Bronchial epithelial cell (primary cell): ENCODE measurements around the gene LARP6. TPM values are rescaled to one million over a fixed set of nuclear protein-coding genes. Genes with fewer than 3 reads are reported as not detected.

Source experiments
- DNase-seq: peaks from one replicate; pipeline ENCODE4 v3.0.0-alpha.2; 2010; ENCODE audit warnings: low read depth
- FAIRE-seq: peaks from 2 replicates; lab custom pipeline; 2011; peaks lifted over from hg19 to GRCh38; lab: Jason Lieb, UNC
- H3K27me3 ChIP-seq: 2 replicates; pipeline ENCODE4 v1.5.1; 2011; ENCODE audit warnings: low read length; ENCODE audit not compliant: control insufficient read depth, insufficient read depth
- H3K36me3 ChIP-seq: 2 replicates; pipeline ENCODE4 v1.5.1; 2011; ENCODE audit warnings: low read length; ENCODE audit not compliant: control insufficient read depth, insufficient read depth
- H3K4me3 ChIP-seq: 2 replicates; pipeline ENCODE4 v1.5.1; 2011; ENCODE audit warnings: mild to moderate bottlenecking, low read depth, low read length, control low read depth
- CTCF ChIP-seq: IDR thresholded peaks from 2 replicates; pipeline ENCODE4 v1.5.1; 2011; ENCODE audit warnings: mild to moderate bottlenecking, moderate library complexity, low read length, control low read depth, inconsistent platforms; ENCODE audit not compliant: insufficient read depth, severe bottlenecking
- total RNA-seq: library from RNA; depleted of rRNA; stranded (reverse); fragments of >200 nt; gene quantifications from 2 replicates; pipeline ENCODE4 v1.2.1, GENCODE V29; 2014

Gene LARP6
- total RNA-seq, 1 donor from 2014 or later = 41.1 TPM

DNA sequence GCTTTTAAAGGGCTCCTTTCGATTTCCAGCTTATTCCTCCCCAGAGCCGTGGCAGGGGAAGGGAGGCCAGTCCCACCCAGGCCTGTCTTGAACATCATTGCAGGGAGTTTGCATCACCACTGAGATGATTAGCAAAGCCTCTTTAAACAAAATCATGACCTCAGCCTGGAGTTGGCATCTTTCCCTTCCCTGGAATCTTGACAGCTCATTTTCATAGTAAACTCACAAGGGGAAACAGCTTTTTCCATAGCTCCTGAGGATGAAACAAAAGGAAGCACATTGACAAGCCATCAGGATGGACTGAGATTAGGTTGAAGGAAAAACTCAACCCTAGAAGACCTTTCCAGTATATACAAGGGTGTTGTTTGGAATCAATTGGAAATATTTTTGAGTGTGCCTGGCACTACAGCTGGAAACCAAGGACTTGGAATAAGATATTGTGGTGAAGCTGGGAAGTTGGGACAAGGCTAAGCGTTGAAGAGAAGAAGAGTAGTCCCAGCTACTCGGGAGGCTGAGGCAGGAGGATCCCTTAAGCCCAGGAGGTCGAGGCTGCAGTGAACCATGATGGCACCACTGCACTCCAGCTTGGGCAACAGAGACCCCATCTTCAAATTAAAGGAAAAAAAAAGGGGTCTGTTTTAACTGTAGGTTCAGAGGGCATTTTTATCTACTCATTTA is 3.1 kb upstream of the LARP6 start:
- FAIRE-seq (no peak), DNase-seq (peak; percentile 96)
- TF ChIP-seq CTCF = no peak
- H3K36me3 ChIP-seq = no peaks in the 10 kb centered on the region
- no peak overlapping the region for H3K4me3 ChIP-seq
- H3K27me3 ChIP-seq = no peaks in the 10 kb centered on the region

- FAIRE-seq (peak; percentile 92), DNase-seq (no peak)
- Histone ChIP-seq H3K4me3 (no peak overlapping the region), H3K36me3 (peaks cover 1% of the 10 kb centered on the region), H3K27me3 (no peaks in the 10 kb centered on the region)
- TF ChIP-seq CTCF = no peak
These were observed 2.4 kb upstream of the LARP6 start for GRCh38 chr15:70856177-70856883.

DNA sequence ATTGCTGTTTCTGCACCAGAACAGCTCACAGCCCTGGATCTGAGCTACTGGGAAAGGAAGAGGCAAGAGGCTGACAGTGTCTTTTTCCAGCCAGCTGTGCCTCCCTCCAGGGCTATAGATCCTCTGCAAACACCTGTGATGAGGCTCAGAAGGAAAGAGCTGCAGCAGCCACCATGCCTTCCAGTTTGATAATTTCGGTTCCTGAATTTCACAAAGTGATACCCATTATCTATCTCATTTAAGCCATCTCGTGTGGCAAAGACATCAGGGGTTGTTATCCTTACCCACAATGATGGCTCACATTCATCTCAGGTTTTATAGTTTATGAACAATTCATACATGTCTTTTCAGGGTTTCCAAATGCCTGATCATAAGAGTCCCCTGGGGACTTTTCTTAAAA is 1.8 kb upstream of the LARP6 start:
- H3K4me3 ChIP-seq = no peak overlapping the region
- TF ChIP-seq CTCF = no peak
- DNase-seq (no peak), FAIRE-seq (no peak)
- no peaks in the 10 kb centered on the region for H3K27me3 ChIP-seq
- H3K36me3 ChIP-seq = peaks cover 1% of the 10 kb centered on the region

DNA sequence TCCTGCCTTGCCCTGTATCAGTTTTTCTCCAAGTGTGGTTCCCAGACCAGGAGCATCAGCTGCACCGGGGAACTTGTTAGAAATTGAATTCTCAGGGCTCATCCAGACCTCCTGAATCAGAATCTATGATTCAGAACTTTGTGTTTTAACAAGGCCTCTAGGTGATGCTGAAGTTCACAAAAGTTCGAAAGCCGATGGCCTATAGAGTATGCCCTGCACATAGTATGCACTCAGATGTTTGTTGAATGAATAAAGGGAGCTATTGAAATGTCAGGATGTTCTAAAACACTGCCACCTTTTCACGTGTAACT is 664 bp upstream of the LARP6 start:
- Histone ChIP-seq H3K4me3 (peak overlapping the region; percentile 75), H3K27me3 (no peaks in the 10 kb centered on the region), H3K36me3 (peaks cover 1% of the 10 kb centered on the region)
- peak; percentile 64 for DNase-seq
- FAIRE-seq = no peak
- TF ChIP-seq CTCF = no peak

- no peaks in the 10 kb centered on the region for H3K27me3 ChIP-seq
- no peak for TF ChIP-seq CTCF
- H3K4me3 ChIP-seq = peak overlapping the region; percentile 75
- peaks cover 1% of the 10 kb centered on the region for H3K36me3 ChIP-seq
- DNase-seq = peak; percentile 33
- no peak for FAIRE-seq
These were observed 512 bp downstream of the LARP6 start for GRCh38 chr15:70853318-70853972.
